Activated naive CD8-positive, alpha-beta T cell treated with anti-CD3 and anti-CD28 coated beads for 36 hours (primary cell): ENCODE measurements around the gene ADCY5. TPM values are rescaled to one million over a fixed set of nuclear protein-coding genes. Genes with fewer than 3 reads are reported as not detected.

Experiments
- DNase-seq: peaks from one replicate; pipeline ENCODE4 v3.0.0; 2021
- H3K27ac Mint-ChIP-seq: one replicate; pipeline ENCODE4 v1.8.0; 2022; ENCODE audit warnings: mild to moderate bottlenecking, moderate library complexity, mixed read lengths
- H3K27me3 Mint-ChIP-seq: one replicate; pipeline ENCODE4 v1.8.0; 2022; ENCODE audit warnings: mild to moderate bottlenecking, mixed read lengths
- H3K36me3 Mint-ChIP-seq: one replicate; pipeline ENCODE4 v1.8.0; 2021; ENCODE audit warnings: mild to moderate bottlenecking, mixed read lengths
- H3K4me1 Mint-ChIP-seq: one replicate; pipeline ENCODE4 v1.8.0; 2021; ENCODE audit warnings: mixed read lengths
- H3K4me3 Mint-ChIP-seq: one replicate; pipeline ENCODE4 v1.8.0; 2022; ENCODE audit warnings: mild to moderate bottlenecking, moderate library complexity, mixed read lengths
- H3K9me3 Mint-ChIP-seq: one replicate; pipeline ENCODE4 v1.8.0; 2022; ENCODE audit warnings: mixed read lengths
- total RNA-seq, 2 experiments: library from RNA; stranded (reverse); gene quantifications; one replicate each; pipeline ENCODE4 v1.2.3, GENCODE V29; 2021

Gene ADCY5
- total RNA-seq, 2 experiments from 2014 or later = not detected

- DNase-seq = no peak
- Mint-ChIP-seq H3K36me3 (no peaks in the 10 kb centered on the region), H3K9me3 (no peaks in the 10 kb centered on the region), H3K4me1 (peaks cover 17% of the 10 kb centered on the region), H3K27ac (no peak overlapping the region), H3K4me3 (no peak overlapping the region), H3K27me3 (peaks cover 34% of the 10 kb centered on the region)
Observed at GRCh38 chr3:123347691-123348264, 101.1 kb downstream of the ADCY5 start.

GRCh38 chr3:123347205-123347604 lies 101.7 kb downstream of the ADCY5 start:
- H3K27me3 Mint-ChIP-seq = peaks cover 34% of the 10 kb centered on the region
- H3K36me3 Mint-ChIP-seq = no peaks in the 10 kb centered on the region
- H3K27ac Mint-ChIP-seq = no peak overlapping the region
- no peaks in the 10 kb centered on the region for H3K9me3 Mint-ChIP-seq
- peaks cover 17% of the 10 kb centered on the region for H3K4me1 Mint-ChIP-seq
- DNase-seq = no peak
- H3K4me3 Mint-ChIP-seq = no peak overlapping the region

GRCh38 chr3:123346021-123346420 lies 102.9 kb downstream of the ADCY5 start:
- peaks cover 34% of the 10 kb centered on the region for H3K27me3 Mint-ChIP-seq
- H3K4me1 Mint-ChIP-seq = peaks cover 17% of the 10 kb centered on the region
- no peaks in the 10 kb centered on the region for H3K36me3 Mint-ChIP-seq
- no peaks in the 10 kb centered on the region for H3K9me3 Mint-ChIP-seq
- H3K27ac Mint-ChIP-seq = no peak overlapping the region
- H3K4me3 Mint-ChIP-seq = no peak overlapping the region
- no peak for DNase-seq

- no peak overlapping the region for H3K27ac Mint-ChIP-seq
- H3K36me3 Mint-ChIP-seq = no peaks in the 10 kb centered on the region
- H3K9me3 Mint-ChIP-seq = no peaks in the 10 kb centered on the region
- H3K27me3 Mint-ChIP-seq = peaks cover 28% of the 10 kb centered on the region
- no peak overlapping the region for H3K4me3 Mint-ChIP-seq
- H3K4me1 Mint-ChIP-seq = peaks cover 17% of the 10 kb centered on the region
- DNase-seq = no peak
Observed at GRCh38 chr3:123344907-123345594, 103.8 kb downstream of the ADCY5 start.

DNA sequence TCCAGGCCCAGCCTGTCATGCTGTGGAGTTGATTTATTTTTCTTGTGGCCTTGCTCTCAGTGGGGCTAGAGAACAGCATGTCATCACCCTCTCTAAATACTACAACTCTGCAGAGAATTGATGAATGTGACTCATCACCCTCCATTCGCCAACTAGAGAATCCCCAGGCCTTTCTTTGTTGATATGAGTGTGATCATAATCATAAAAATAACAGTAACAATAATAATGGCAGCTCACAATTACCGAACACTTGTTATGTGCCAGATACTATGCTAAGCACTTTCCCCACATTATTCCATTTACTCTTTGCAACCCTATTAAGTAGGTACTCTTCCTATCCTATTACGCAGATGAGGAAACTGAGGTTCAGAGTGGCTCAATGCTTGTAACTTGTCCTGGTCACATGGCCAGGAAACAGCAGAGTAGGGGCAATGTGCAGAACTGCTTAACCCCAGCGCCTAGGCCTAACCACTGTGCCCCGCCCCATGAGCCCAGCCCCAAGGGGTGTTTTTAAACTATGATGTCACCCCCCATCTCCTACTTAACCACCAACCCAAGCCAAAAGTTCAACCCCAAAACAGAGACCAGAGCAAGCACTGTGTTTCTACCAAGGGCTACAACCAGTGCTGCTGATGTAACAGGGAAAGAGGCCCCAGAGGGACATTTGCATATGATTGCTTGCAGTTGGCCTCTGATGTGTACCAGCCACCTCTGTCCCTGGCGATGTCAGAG lies 104.5 kb downstream of the ADCY5 start:
- H3K9me3 Mint-ChIP-seq = no peaks in the 10 kb centered on the region
- peaks cover 12% of the 10 kb centered on the region for H3K4me1 Mint-ChIP-seq
- H3K27ac Mint-ChIP-seq = no peak overlapping the region
- DNase-seq = peak; percentile 9
- H3K4me3 Mint-ChIP-seq = no peak overlapping the region
- H3K27me3 Mint-ChIP-seq = peaks cover 21% of the 10 kb centered on the region
- H3K36me3 Mint-ChIP-seq = no peaks in the 10 kb centered on the region

DNA sequence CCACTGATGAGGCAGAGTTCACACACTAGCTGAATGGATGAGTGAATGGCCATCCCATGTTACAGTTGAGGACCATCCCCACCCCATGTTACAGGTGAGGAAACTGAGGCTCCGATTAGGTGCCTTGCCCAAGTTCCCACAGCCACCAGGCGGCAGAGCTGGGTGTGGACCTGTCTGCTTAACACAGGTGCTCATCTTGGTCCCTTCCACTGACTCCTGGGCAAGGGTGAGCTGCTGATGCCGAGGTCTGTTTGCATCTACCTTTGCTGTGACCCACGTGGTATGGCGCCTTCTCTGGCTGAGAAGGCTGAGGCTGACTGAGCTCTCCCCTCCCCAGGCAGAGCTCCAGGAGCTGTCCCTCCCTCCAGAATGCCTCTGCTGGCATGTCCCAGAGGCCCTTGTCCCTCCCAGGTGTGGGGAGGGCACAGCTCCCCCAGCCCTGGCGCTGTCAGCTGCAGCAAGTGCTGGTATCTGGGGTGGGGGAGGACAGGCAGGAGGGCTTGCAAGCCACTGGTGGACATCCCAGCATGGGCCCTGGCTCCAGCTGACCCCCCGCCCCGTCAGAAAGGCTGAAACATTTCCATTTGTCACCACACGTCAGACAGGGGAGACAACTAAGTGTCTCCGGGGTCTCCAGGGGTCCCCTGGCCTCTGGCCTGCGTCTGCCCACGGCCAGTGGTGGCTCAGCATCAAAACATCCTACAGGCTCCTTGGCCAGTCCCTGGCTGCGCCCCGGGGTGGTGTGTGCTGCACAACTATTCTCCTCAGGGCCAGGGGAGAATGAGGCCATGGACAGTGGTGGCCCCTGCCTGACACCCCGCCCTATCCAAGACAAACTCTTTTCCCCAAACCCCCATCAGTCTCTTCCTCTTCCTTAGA lies 105.4 kb downstream of the ADCY5 start:
- Mint-ChIP-seq H3K27me3 (peaks cover 13% of the 10 kb centered on the region), H3K27ac (no peak overlapping the region), H3K36me3 (no peaks in the 10 kb centered on the region), H3K4me3 (no peak overlapping the region), H3K4me1 (peaks cover 5% of the 10 kb centered on the region), H3K9me3 (no peaks in the 10 kb centered on the region)
- no peak for DNase-seq

GRCh38 chr3:123342631-123343080 lies 106.2 kb downstream of the ADCY5 start:
- peaks cover 5% of the 10 kb centered on the region for H3K4me1 Mint-ChIP-seq
- H3K36me3 Mint-ChIP-seq = no peaks in the 10 kb centered on the region
- no peak overlapping the region for H3K27ac Mint-ChIP-seq
- H3K9me3 Mint-ChIP-seq = no peaks in the 10 kb centered on the region
- H3K4me3 Mint-ChIP-seq = no peak overlapping the region
- no peak for DNase-seq
- H3K27me3 Mint-ChIP-seq = peaks cover 5% of the 10 kb centered on the region

- Mint-ChIP-seq H3K27ac (no peak overlapping the region), H3K4me1 (peaks cover 5% of the 10 kb centered on the region), H3K4me3 (no peak overlapping the region), H3K27me3 (peaks cover 3% of the 10 kb centered on the region), H3K36me3 (no peaks in the 10 kb centered on the region), H3K9me3 (no peaks in the 10 kb centered on the region)
- no peak for DNase-seq
Observed at GRCh38 chr3:123341871-123342630, 106.8 kb downstream of the ADCY5 start.

DNA sequence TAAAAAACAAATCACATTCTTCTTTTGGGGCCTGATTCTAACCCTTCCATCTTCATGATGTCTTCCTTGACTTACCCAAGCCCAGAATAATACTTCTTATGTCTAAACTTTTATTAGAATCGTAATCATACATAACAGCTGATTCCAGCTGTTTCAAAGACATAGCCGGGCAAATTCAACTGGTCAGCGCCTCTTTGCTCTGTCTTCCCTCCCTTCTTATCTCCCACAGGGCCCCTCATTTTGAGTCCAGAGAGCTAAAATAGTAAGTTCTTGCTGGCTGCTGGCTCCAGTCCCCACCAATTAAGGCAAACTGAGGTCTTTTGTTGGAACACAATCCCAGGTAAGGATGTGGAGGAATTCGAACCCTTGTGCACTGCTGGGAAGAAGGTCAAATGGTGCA lies 108.6 kb downstream of the ADCY5 start:
- no peak for DNase-seq

DNA sequence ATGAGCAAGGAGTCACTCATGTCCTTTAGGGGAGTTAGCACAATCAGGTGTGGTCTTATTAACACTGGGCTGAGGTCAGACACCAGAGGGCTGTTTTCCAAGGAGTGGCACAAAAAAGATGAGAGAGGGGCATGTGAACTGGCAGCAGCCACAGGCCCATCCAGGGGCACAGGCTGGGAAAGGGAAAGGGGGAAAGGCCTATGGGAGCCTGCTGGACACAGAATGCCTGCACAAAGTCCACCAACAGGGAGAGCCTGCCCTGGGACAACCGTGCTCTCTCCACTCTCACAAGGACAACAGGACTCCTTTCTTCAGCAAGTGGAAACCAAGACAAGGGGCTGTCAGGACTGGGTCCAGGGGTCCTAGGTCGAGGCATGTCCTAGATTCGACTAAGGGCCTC lies 109.6 kb downstream of the ADCY5 start:
- Mint-ChIP-seq H3K27ac (no peak overlapping the region), H3K4me1 (peaks cover 9% of the 10 kb centered on the region), H3K36me3 (no peaks in the 10 kb centered on the region), H3K27me3 (no peaks in the 10 kb centered on the region), H3K9me3 (no peaks in the 10 kb centered on the region), H3K4me3 (no peak overlapping the region)
- no peak for DNase-seq

More for the DNA sequence above, 108.6 kb downstream of the ADCY5 start:
- H3K4me3 Mint-ChIP-seq = no peak overlapping the region
- H3K27me3 Mint-ChIP-seq = peaks cover 3% of the 10 kb centered on the region
- no peaks in the 10 kb centered on the region for H3K9me3 Mint-ChIP-seq
- peaks cover 5% of the 10 kb centered on the region for H3K4me1 Mint-ChIP-seq
- no peak overlapping the region for H3K27ac Mint-ChIP-seq
- H3K36me3 Mint-ChIP-seq = no peaks in the 10 kb centered on the region

GRCh38 chr3:123338620-123339061 lies 110.2 kb downstream of the ADCY5 start:
- Mint-ChIP-seq H3K4me3 (no peak overlapping the region), H3K27me3 (no peaks in the 10 kb centered on the region), H3K9me3 (no peaks in the 10 kb centered on the region), H3K36me3 (no peaks in the 10 kb centered on the region), H3K27ac (no peak overlapping the region), H3K4me1 (peaks cover 5% of the 10 kb centered on the region)
- no peak for DNase-seq

GRCh38 chr3:123337948-123338619 lies 110.8 kb downstream of the ADCY5 start:
- H3K4me3 Mint-ChIP-seq = no peak overlapping the region
- H3K27ac Mint-ChIP-seq = no peak overlapping the region
- no peak for DNase-seq
- H3K36me3 Mint-ChIP-seq = no peaks in the 10 kb centered on the region
- no peaks in the 10 kb centered on the region for H3K27me3 Mint-ChIP-seq
- peaks cover 5% of the 10 kb centered on the region for H3K4me1 Mint-ChIP-seq
- H3K9me3 Mint-ChIP-seq = no peaks in the 10 kb centered on the region

DNA sequence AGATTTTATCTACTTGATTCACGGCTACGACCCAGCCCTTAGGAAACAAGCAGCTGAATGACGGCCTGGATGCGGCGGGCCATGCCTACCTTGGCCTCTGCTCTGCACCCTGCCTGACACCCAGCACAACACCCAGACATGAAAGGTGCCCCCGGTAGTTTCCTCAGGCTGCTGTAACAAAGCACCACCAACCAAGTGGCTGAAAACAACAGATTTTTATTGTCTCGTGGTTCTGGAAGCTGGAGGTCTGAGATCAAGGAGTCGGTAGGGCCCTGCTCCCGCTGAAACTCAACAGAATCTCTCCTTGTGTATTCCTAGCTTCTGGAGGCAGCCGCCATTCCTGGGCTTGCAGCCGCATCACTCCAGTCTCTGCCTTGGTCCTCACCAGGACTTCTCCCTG lies 111.7 kb downstream of the ADCY5 start:
- no peaks in the 10 kb centered on the region for H3K27me3 Mint-ChIP-seq
- no peak for DNase-seq
- no peak overlapping the region for H3K4me3 Mint-ChIP-seq
- peaks cover 5% of the 10 kb centered on the region for H3K4me1 Mint-ChIP-seq
- no peaks in the 10 kb centered on the region for H3K9me3 Mint-ChIP-seq
- H3K36me3 Mint-ChIP-seq = no peaks in the 10 kb centered on the region
- no peak overlapping the region for H3K27ac Mint-ChIP-seq

GRCh38 chr3:123336441-123336851 lies 112.4 kb downstream of the ADCY5 start:
- Mint-ChIP-seq H3K4me3 (no peak overlapping the region), H3K4me1 (peaks cover 5% of the 10 kb centered on the region), H3K9me3 (no peaks in the 10 kb centered on the region), H3K27me3 (no peaks in the 10 kb centered on the region), H3K27ac (no peak overlapping the region), H3K36me3 (no peaks in the 10 kb centered on the region)
- no peak for DNase-seq
